Measurements from ENCODE around the gene TMPRSS15.

GRCh38 chr21:18354947-18355346 is 48.6 kb downstream of the TMPRSS15 start:
- TF ChIP-seq CTCF (IDR thresholded peaks at IDR 0.05) (no peak), POLR2A (IDR thresholded peaks at IDR 0.05) (no peak)
